Measurements from ENCODE around the gene CHMP1B. TPM values are rescaled to one million over a fixed set of nuclear protein-coding genes. Genes with fewer than 3 reads are reported as not detected.

Gene CHMP1B
- total RNA-seq (2012; rRNA removed): 31.0 and 35.2 TPM in 2 replicates

- H3K4me3 ChIP-seq (ENCODE audit: low read length): peak within 1 kb of the TSS; percentile 83
- H3K36me3 ChIP-seq (ENCODE audit: insufficient read depth, low read length): no peaks in the 10 kb centered on the region
- H3K9me3 ChIP-seq (replicated peaks; ENCODE audit: low read length): no peaks in the 10 kb centered on the region
- H3K27me3 ChIP-seq (ENCODE audit: control insufficient read depth, insufficient read depth, low read length): no peaks in the 10 kb centered on the region
- H3K4me1 ChIP-seq (ENCODE audit: control insufficient read depth, insufficient read depth, low read length): peaks cover 29% of the 10 kb centered on the region
- H3K9ac ChIP-seq (ENCODE audit: low read depth, low read length): peak within 1 kb of the TSS; percentile 98
- H3K4me2 ChIP-seq (ENCODE audit: low read length): peak within 1 kb of the TSS; percentile 84
Observed at GRCh38 chr18:11851146-11851805, at the start of gene CHMP1B. CHMP1B (plus strand) TSS chr18:11851413; CDS start chr18:11851512, 99 bp downstream.

GRCh38 chr18:11801573-11801972 is 49.6 kb upstream of the CHMP1B start:
- Histone ChIP-seq H3K4me3 (ENCODE audit: low read length) (no peak overlapping the region), H3K4me1 (ENCODE audit: control insufficient read depth, insufficient read depth, low read length) (peaks cover 3% of the 10 kb centered on the region), H3K27me3 (ENCODE audit: control insufficient read depth, insufficient read depth, low read length) (peaks cover 14% of the 10 kb centered on the region), H3K9ac (ENCODE audit: low read depth, low read length) (no peak overlapping the region), H3K4me2 (ENCODE audit: low read length) (no peak overlapping the region), H3K9me3 (replicated peaks; ENCODE audit: low read length) (no peaks in the 10 kb centered on the region), H3K36me3 (ENCODE audit: insufficient read depth, low read length) (no peaks in the 10 kb centered on the region)

- H3K27me3 ChIP-seq (ENCODE audit: control insufficient read depth, insufficient read depth, low read length): peaks cover 14% of the 10 kb centered on the region
- H3K4me2 ChIP-seq (ENCODE audit: low read length): no peak overlapping the region
Observed at GRCh38 chr18:11802158-11802557, 49.1 kb upstream of the CHMP1B start.

GRCh38 chr18:11802586-11802985 is 48.6 kb upstream of the CHMP1B start:
- Histone ChIP-seq H3K27me3 (ENCODE audit: control insufficient read depth, insufficient read depth, low read length) (peaks cover 14% of the 10 kb centered on the region), H3K9ac (ENCODE audit: low read depth, low read length) (no peak overlapping the region), H3K4me1 (ENCODE audit: control insufficient read depth, insufficient read depth, low read length) (peaks cover 12% of the 10 kb centered on the region), H3K9me3 (replicated peaks; ENCODE audit: low read length) (no peaks in the 10 kb centered on the region), H3K36me3 (ENCODE audit: insufficient read depth, low read length) (no peaks in the 10 kb centered on the region), H3K4me2 (ENCODE audit: low read length) (no peak overlapping the region), H3K4me3 (ENCODE audit: low read length) (no peak overlapping the region)

More at GRCh38 chr18:11802158-11802557, 49.1 kb upstream of the CHMP1B start:
- Histone ChIP-seq H3K4me3 (ENCODE audit: low read length) (no peak overlapping the region), H3K9me3 (replicated peaks; ENCODE audit: low read length) (no peaks in the 10 kb centered on the region), H3K36me3 (ENCODE audit: insufficient read depth, low read length) (no peaks in the 10 kb centered on the region), H3K4me1 (ENCODE audit: control insufficient read depth, insufficient read depth, low read length) (peaks cover 7% of the 10 kb centered on the region), H3K9ac (ENCODE audit: low read depth, low read length) (no peak overlapping the region)

GRCh38 chr18:11807233-11807632 is 44.0 kb upstream of the CHMP1B start:
- no peaks in the 10 kb centered on the region for H3K36me3 ChIP-seq (ENCODE audit: insufficient read depth, low read length)
- H3K4me3 ChIP-seq (ENCODE audit: low read length): no peak overlapping the region
- no peaks in the 10 kb centered on the region for H3K9me3 ChIP-seq (replicated peaks; ENCODE audit: low read length)
- no peak overlapping the region for H3K9ac ChIP-seq (ENCODE audit: low read depth, low read length)
- peaks cover 8% of the 10 kb centered on the region for H3K27me3 ChIP-seq (ENCODE audit: control insufficient read depth, insufficient read depth, low read length)
- peaks cover 22% of the 10 kb centered on the region for H3K4me1 ChIP-seq (ENCODE audit: control insufficient read depth, insufficient read depth, low read length)
- no peak overlapping the region for H3K4me2 ChIP-seq (ENCODE audit: low read length)

- Histone ChIP-seq H3K4me3 (ENCODE audit: low read length) (no peak overlapping the region), H3K36me3 (ENCODE audit: insufficient read depth, low read length) (no peaks in the 10 kb centered on the region), H3K27me3 (ENCODE audit: control insufficient read depth, insufficient read depth, low read length) (peaks cover 5% of the 10 kb centered on the region), H3K4me2 (ENCODE audit: low read length) (peak overlapping the region; percentile 13), H3K9me3 (replicated peaks; ENCODE audit: low read length) (no peaks in the 10 kb centered on the region), H3K4me1 (ENCODE audit: control insufficient read depth, insufficient read depth, low read length) (peaks cover 22% of the 10 kb centered on the region), H3K9ac (ENCODE audit: low read depth, low read length) (no peak overlapping the region)
Observed at GRCh38 chr18:11808001-11808855, 43.0 kb upstream of the CHMP1B start.

GRCh38 chr18:11809895-11810294 is 41.3 kb upstream of the CHMP1B start:
- Histone ChIP-seq H3K36me3 (ENCODE audit: insufficient read depth, low read length) (no peaks in the 10 kb centered on the region), H3K27me3 (ENCODE audit: control insufficient read depth, insufficient read depth, low read length) (peaks cover 5% of the 10 kb centered on the region), H3K4me3 (ENCODE audit: low read length) (no peak overlapping the region), H3K4me2 (ENCODE audit: low read length) (no peak overlapping the region), H3K9me3 (replicated peaks; ENCODE audit: low read length) (no peaks in the 10 kb centered on the region), H3K4me1 (ENCODE audit: control insufficient read depth, insufficient read depth, low read length) (peaks cover 22% of the 10 kb centered on the region), H3K9ac (ENCODE audit: low read depth, low read length) (no peak overlapping the region)

GRCh38 chr18:11810379-11810778 is 40.8 kb upstream of the CHMP1B start:
- H3K27me3 ChIP-seq (ENCODE audit: control insufficient read depth, insufficient read depth, low read length): peaks cover 5% of the 10 kb centered on the region
- no peaks in the 10 kb centered on the region for H3K36me3 ChIP-seq (ENCODE audit: insufficient read depth, low read length)
- H3K4me1 ChIP-seq (ENCODE audit: control insufficient read depth, insufficient read depth, low read length): peaks cover 22% of the 10 kb centered on the region
- H3K9me3 ChIP-seq (replicated peaks; ENCODE audit: low read length): no peaks in the 10 kb centered on the region
- H3K4me2 ChIP-seq (ENCODE audit: low read length): no peak overlapping the region
- H3K9ac ChIP-seq (ENCODE audit: low read depth, low read length): no peak overlapping the region
- no peak overlapping the region for H3K4me3 ChIP-seq (ENCODE audit: low read length)

GRCh38 chr18:11811009-11811408 is 40.2 kb upstream of the CHMP1B start:
- no peak overlapping the region for H3K4me3 ChIP-seq (ENCODE audit: low read length)
- H3K9me3 ChIP-seq (replicated peaks; ENCODE audit: low read length): no peaks in the 10 kb centered on the region
- no peak overlapping the region for H3K9ac ChIP-seq (ENCODE audit: low read depth, low read length)
- H3K27me3 ChIP-seq (ENCODE audit: control insufficient read depth, insufficient read depth, low read length): peaks cover 5% of the 10 kb centered on the region
- H3K4me1 ChIP-seq (ENCODE audit: control insufficient read depth, insufficient read depth, low read length): peaks cover 22% of the 10 kb centered on the region
- H3K36me3 ChIP-seq (ENCODE audit: insufficient read depth, low read length): no peaks in the 10 kb centered on the region
- H3K4me2 ChIP-seq (ENCODE audit: low read length): no peak overlapping the region

GRCh38 chr18:11817229-11817628 is 34.0 kb upstream of the CHMP1B start:
- H3K4me2 ChIP-seq (ENCODE audit: low read length): no peak overlapping the region

GRCh38 chr18:11818486-11819203 is 32.6 kb upstream of the CHMP1B start:
- no peaks in the 10 kb centered on the region for H3K36me3 ChIP-seq (ENCODE audit: insufficient read depth, low read length)
- H3K27me3 ChIP-seq (ENCODE audit: control insufficient read depth, insufficient read depth, low read length): peaks cover 4% of the 10 kb centered on the region
- no peak overlapping the region for H3K4me3 ChIP-seq (ENCODE audit: low read length)
- no peak overlapping the region for H3K4me2 ChIP-seq (ENCODE audit: low read length)
- H3K9me3 ChIP-seq (replicated peaks; ENCODE audit: low read length): no peaks in the 10 kb centered on the region
- no peak overlapping the region for H3K9ac ChIP-seq (ENCODE audit: low read depth, low read length)
- no peaks in the 10 kb centered on the region for H3K4me1 ChIP-seq (ENCODE audit: control insufficient read depth, insufficient read depth, low read length)

More at GRCh38 chr18:11817229-11817628, 34.0 kb upstream of the CHMP1B start:
- H3K27me3 ChIP-seq (ENCODE audit: control insufficient read depth, insufficient read depth, low read length): peaks cover 4% of the 10 kb centered on the region
- H3K4me1 ChIP-seq (ENCODE audit: control insufficient read depth, insufficient read depth, low read length): no peaks in the 10 kb centered on the region
- no peaks in the 10 kb centered on the region for H3K36me3 ChIP-seq (ENCODE audit: insufficient read depth, low read length)
- H3K9me3 ChIP-seq (replicated peaks; ENCODE audit: low read length): no peaks in the 10 kb centered on the region
- no peak overlapping the region for H3K9ac ChIP-seq (ENCODE audit: low read depth, low read length)
- H3K4me3 ChIP-seq (ENCODE audit: low read length): no peak overlapping the region
